H1 (cell line): Measurements from ENCODE around the gene VAPA. TPM values are rescaled to one million over a fixed set of nuclear protein-coding genes. Genes with fewer than 3 reads are reported as not detected.

Experiments used
- CTCF ChIA-PET: fragments of 300-600 bp; sonication (Branson Sonifier 250); formaldehyde crosslinking; loops from one replicate; lab custom pipeline; 2021; ENCODE audit not compliant: partially characterized antibody; lab: Charles Lee
- POLR2A ChIA-PET: fragments of 300-600 bp; sonication (Branson Sonifier 250); formaldehyde crosslinking; loops from one replicate; lab custom pipeline; 2021; ENCODE audit warnings: inconsistent platforms; ENCODE audit not compliant: partially characterized antibody; lab: Charles Lee
- DNase-seq, 2 experiments: peaks; one replicate each; pipeline versions ENCODE4 v3.0.0 to v3.0.0-alpha.2; 2010 to 2022; ENCODE audit warnings: low spot score in 2 of 2, low read depth in 1 of 2, mixed read lengths in 1 of 2
- FAIRE-seq: peaks from 2 replicates; lab custom pipeline; 2011; peaks lifted over from hg19 to GRCh38; lab: Jason Lieb, UNC
- H2AFZ ChIP-seq: 2 replicates; pipeline ENCODE4 v1.8.1; 2012; ENCODE audit warnings: low read length, inconsistent platforms
- H2AK5ac ChIP-seq: 2 replicates; pipeline ENCODE4 v1.6.1; 2013; ENCODE audit warnings: low read depth, low read length
- H2BK120ac ChIP-seq: replicated peaks from 2 replicates; pipeline ENCODE3; 2013; ENCODE audit warnings: low read depth, low read length, inconsistent platforms
- H2BK12ac ChIP-seq: 2 replicates; pipeline ENCODE4 v1.6.1; 2013; ENCODE audit warnings: low read depth, low read length
- H2BK15ac ChIP-seq: 2 replicates; pipeline ENCODE4 v1.6.1; 2013; ENCODE audit warnings: low read length
- H2BK20ac ChIP-seq: 2 replicates; pipeline ENCODE4 v1.6.1; 2013; ENCODE audit warnings: low read length
- H2BK5ac ChIP-seq: 2 replicates; pipeline ENCODE4 v1.6.1; 2013; ENCODE audit warnings: low read depth, low read length
- H3K14ac ChIP-seq: 2 replicates; pipeline ENCODE4 v1.6.1; 2013; ENCODE audit warnings: inconsistent platforms; ENCODE audit not compliant: insufficient read length
- H3K18ac ChIP-seq: 2 replicates; pipeline ENCODE4 v1.6.1; 2013; ENCODE audit warnings: low read length; ENCODE audit errors: extremely low read depth
- H3K23ac ChIP-seq: 2 replicates; pipeline ENCODE4 v1.6.1; 2013; ENCODE audit warnings: inconsistent platforms; ENCODE audit not compliant: insufficient read length
- H3K23me2 ChIP-seq: 2 replicates; pipeline ENCODE4 v1.6.1; 2013; ENCODE audit warnings: low read depth, low read length
- H3K27ac ChIP-seq: 2 replicates; pipeline ENCODE4 v1.6.1; 2011; ENCODE audit warnings: low read depth, low read length, inconsistent platforms
- H3K27me3 ChIP-seq, 4 experiments: replicated peaks in 1 of 4; 1 replicate in 1 of 4; 2 replicates in 3 of 4; pipeline versions ENCODE4 v1.6.1 to v1.8.1; 2011 to 2013; ENCODE audit warnings: low read length in 3 of 4, mild to moderate bottlenecking in 3 of 4, inconsistent platforms in 2 of 4, mixed read lengths in 2 of 4, moderate library complexity in 1 of 4; ENCODE audit not compliant: control insufficient read depth in 3 of 4, insufficient read depth in 3 of 4; ENCODE audit errors: extremely low read depth in 1 of 4
- H3K36me3 ChIP-seq, 4 experiments: 2 replicates each; pipeline versions ENCODE4 v1.6.1 to v1.8.1; 2011 to 2013; ENCODE audit warnings: mild to moderate bottlenecking in 4 of 4, low read length in 3 of 4, moderate library complexity in 2 of 4, control low read depth in 1 of 4, inconsistent platforms in 1 of 4; ENCODE audit not compliant: insufficient read depth in 4 of 4, control insufficient read depth in 2 of 4
- H3K4ac ChIP-seq: replicated peaks from 2 replicates; pipeline ENCODE3; 2013; ENCODE audit warnings: low read length, low read depth, mixed read lengths, inconsistent platforms; ENCODE audit not compliant: insufficient read length
- H3K4me1 ChIP-seq, 4 experiments: replicated peaks in 1 of 4; 1 replicate in 1 of 4; 2 replicates in 3 of 4; pipeline versions ENCODE4 v1.6.1 to v1.8.1; 2011 to 2013; ENCODE audit warnings: low read length in 3 of 4, inconsistent platforms in 2 of 4, mixed read lengths in 1 of 4; ENCODE audit not compliant: insufficient read depth in 4 of 4, control insufficient read depth in 3 of 4
- H3K4me2 ChIP-seq, 2 experiments: 2 replicates each; pipeline versions ENCODE4 v1.6.1 to v1.8.1; 2011 to 2013; ENCODE audit warnings: low read depth in 2 of 2, low read length in 2 of 2, control low read depth in 1 of 2, inconsistent platforms in 1 of 2, mild to moderate bottlenecking in 1 of 2; ENCODE audit not compliant: insufficient read depth in 1 of 2
- H3K4me3 ChIP-seq, 4 experiments: fragments of 200-600, 300-600 bp in 1 of 4; sonication (generic), shearing (Covaris generic), sonication (Bioruptor Twin) in 1 of 4; 2 replicates each; pipeline versions ENCODE4 v1.5.1 to v1.8.1; 2011 to 2016; ENCODE audit warnings: low read length in 4 of 4, low read depth in 3 of 4, control low read depth in 2 of 4, inconsistent platforms in 2 of 4, mild to moderate bottlenecking in 2 of 4, mixed read lengths in 1 of 4, moderate library complexity in 1 of 4; ENCODE audit not compliant: insufficient read depth in 2 of 4; ENCODE audit errors: extremely low read depth in 1 of 4
- H3K56ac ChIP-seq: replicated peaks from 2 replicates; pipeline ENCODE3; 2013; ENCODE audit warnings: low read depth, mild to moderate bottlenecking, mixed read lengths, low read length, inconsistent platforms; ENCODE audit not compliant: insufficient read length
- H3K79me1 ChIP-seq: 2 replicates; pipeline ENCODE4 v1.6.1; 2013; ENCODE audit warnings: low read depth, low read length, control low read depth
- H3K79me2 ChIP-seq, 2 experiments: 2 replicates each; pipeline versions ENCODE4 v1.6.1 to v1.8.1; 2012 to 2013; ENCODE audit warnings: low read length in 2 of 2, mild to moderate bottlenecking in 2 of 2, inconsistent platforms in 1 of 2; ENCODE audit not compliant: insufficient read depth in 2 of 2, control insufficient read depth in 1 of 2
- H3K9ac ChIP-seq, 4 experiments: replicated peaks in 1 of 4; 1 replicate in 1 of 4; 2 replicates in 3 of 4; pipeline versions ENCODE4 v1.6.1 to v1.8.1; 2011 to 2013; ENCODE audit warnings: low read depth in 3 of 4, low read length in 3 of 4, control low read depth in 2 of 4, mild to moderate bottlenecking in 2 of 4, moderate library complexity in 2 of 4, inconsistent platforms in 1 of 4; ENCODE audit errors: extremely low read depth in 1 of 4
- H3K9me3 ChIP-seq, 2 experiments: 2 replicates each; pipeline versions ENCODE4 v1.6.1 to v1.8.1; 2012 to 2013; ENCODE audit warnings: mild to moderate bottlenecking in 2 of 2, moderate library complexity in 2 of 2, control low read depth in 1 of 2, inconsistent platforms in 1 of 2, low read depth in 1 of 2, low read length in 1 of 2, mixed read lengths in 1 of 2; ENCODE audit not compliant: insufficient read depth in 2 of 2
- H4K20me1 ChIP-seq, 2 experiments: replicated peaks in 1 of 2; 2 replicates each; pipeline versions ENCODE3 to v1.8.1; 2011 to 2013; ENCODE audit warnings: inconsistent platforms in 2 of 2, low read length in 2 of 2, mild to moderate bottlenecking in 1 of 2; ENCODE audit not compliant: insufficient read depth in 2 of 2, control insufficient read depth in 1 of 2
- H4K5ac ChIP-seq: 2 replicates; pipeline ENCODE4 v1.6.1; 2013; ENCODE audit warnings: low read length, low read depth, mixed read lengths, inconsistent platforms; ENCODE audit not compliant: insufficient read length
- H4K8ac ChIP-seq: 2 replicates; pipeline ENCODE4 v1.8.0; 2013; ENCODE audit warnings: mild to moderate bottlenecking, moderate library complexity, low read length, inconsistent platforms; ENCODE audit not compliant: insufficient read depth; ENCODE audit errors: extremely low read depth
- H4K91ac ChIP-seq: replicated peaks from 2 replicates; pipeline ENCODE3; 2013; ENCODE audit warnings: low read length, mixed read lengths, inconsistent platforms; ENCODE audit not compliant: insufficient read length
- CHD2 ChIP-seq: IDR thresholded peaks from 2 replicates; pipeline ENCODE4 v1.6.1; 2012; ENCODE audit warnings: low read length, improper control_type of control experiment
- KDM4A ChIP-seq: IDR thresholded peaks from one replicate; pipeline ENCODE4 v1.7.1; 2012; ENCODE audit warnings: low read depth, mild to moderate bottlenecking, moderate library complexity, low read length, inconsistent platforms; ENCODE audit not compliant: severe bottlenecking
- RAD21 ChIP-seq, 2 experiments: IDR thresholded peaks in 1 of 2; conservative IDR thresholded peaks in 1 of 2; 2 replicates each; pipeline ENCODE4 v1.6.1; 2011; ENCODE audit warnings: low read depth in 2 of 2, low read length in 2 of 2, improper control_type of control experiment in 1 of 2, inconsistent platforms in 1 of 2, mild to moderate bottlenecking in 1 of 2, moderate library complexity in 1 of 2
- SIRT6 ChIP-seq: IDR thresholded peaks from one replicate; pipeline ENCODE4 v1.7.1; 2012; ENCODE audit warnings: low read length, inconsistent platforms
- TEAD4 ChIP-seq: IDR thresholded peaks from 2 replicates; pipeline ENCODE4 v1.6.1; 2012; ENCODE audit warnings: low read depth, low read length, inconsistent platforms, mixed read lengths
- YY1 ChIP-seq: IDR thresholded peaks from 2 replicates; pipeline ENCODE4 v1.6.1; 2011; ENCODE audit warnings: low read depth, mild to moderate bottlenecking, low read length
- WGBS, 2 experiments: shearing (Covaris generic) in 1 of 2; methylation state at CpG; one replicate each; pipeline versions ENCODE4 v1.1.6 to v1.1.7; 2013 to 2015; ENCODE audit warnings: low lambda C conversion rate in 2 of 2, mixed read lengths in 2 of 2, inconsistent platforms in 1 of 2, low coverage in 1 of 2, missing lambda C conversion rate in 1 of 2; ENCODE audit not compliant: insufficient replicate concordance in 2 of 2, insufficient coverage in 1 of 2, insufficient read length in 1 of 2; ENCODE audit errors: extremely low coverage in 1 of 2, missing lambda C conversion rate in 1 of 2; 5-methylcytosine and 5-hydroxymethylcytosine counted together
- polyA plus RNA-seq, 7 experiments: library from polyadenylated mRNA; depleted of rRNA in 3 of 7; stranded (reverse) in 5 of 7; unstranded in 2 of 7; fragments of >200 nt in 5 of 7; fragments of 200-250 nt in 2 of 7; gene quantifications; 1 replicate in 5 of 7; 2 replicates in 1 of 7; 4 replicates in 1 of 7; pipeline versions ENCODE4 v1.2.1 to v1.2.3, GENCODE V29; 2011 to 2013; ENCODE audit warnings: missing spikeins in 2 of 7, mixed read lengths in 2 of 7
- total RNA-seq: library from RNA; stranded (reverse); fragmentation: NEBNext Ultra II Directional; extraction: Animal tissue kit (Norgen Biotek cat#: 25700); gene quantifications from 2 replicates; pipeline ENCODE4 v1.2.1, GENCODE V29; 2021

The VAPA gene
- total and polyA plus RNA-seq, 2 of the 8 experiments (the other 6 are each of a cell fraction or from before 2014, with no cell fraction given): 79.7 to 130 TPM

- H3K23ac ChIP-seq: no peak overlapping the region
- no peak overlapping the region for H2AFZ ChIP-seq
- peaks cover 0 to 3% (median 1%) of the 10 kb centered on the region in 4 experiments; a peak in 2 of 7 replicates for H3K4me1 ChIP-seq
- H4K8ac ChIP-seq: no peak overlapping the region
- no peaks in the 10 kb centered on the region for H3K79me1 ChIP-seq
- no peak for DNase-seq
- no peak overlapping the region for H3K27ac ChIP-seq
- H3K4me2 ChIP-seq: no peak overlapping the region
- no peak overlapping the region for H2AK5ac ChIP-seq
- ChIA-PET POLR2A (interaction anchor here (0.6 kb wide), 1 partner anchor 832 kb away, joined by 3 read pairs; no protein-coding TSS in a partner anchor), CTCF (no interaction called here)
- no peaks in the 10 kb centered on the region for H4K20me1 ChIP-seq
- no peak overlapping the region for H3K56ac ChIP-seq
- no peak overlapping the region for H3K9ac ChIP-seq
- H2BK12ac ChIP-seq: no peak overlapping the region
- no peak overlapping the region for H2BK5ac ChIP-seq
- H4K91ac ChIP-seq: no peak overlapping the region
- WGBS, 2 experiments: 87% methylated on average over 9 of the region's 9 CpGs; no CpG with 5 or more reads in 1 of the 2 experiments
- no peaks in the 10 kb centered on the region for H3K27me3 ChIP-seq
- no peak overlapping the region for H3K14ac ChIP-seq
- H3K9me3 ChIP-seq: no peaks in the 10 kb centered on the region
- no peaks in the 10 kb centered on the region for H3K36me3 ChIP-seq
- H3K4me3 ChIP-seq: no peak overlapping the region
- no peaks in the 10 kb centered on the region for H3K79me2 ChIP-seq
- no peak overlapping the region for H2BK20ac ChIP-seq
- no peak overlapping the region for H4K5ac ChIP-seq
- FAIRE-seq: no peak
- H2BK15ac ChIP-seq: no peak overlapping the region
- no peak for TF ChIP-seq SIRT6
- TF ChIP-seq RAD21 (IDR thresholded peaks at IDR 0.05 in 1 of 2, conservative IDR thresholded peaks at IDR 0.05 in 1 of 2; ENCODE audit: low read depth in 2 of 2, low read length in 2 of 2): no peak
- no peak for TF ChIP-seq CHD2
- peak; percentile 30; the same call in 1 of the 2 replicates for TF ChIP-seq TEAD4
- TF ChIP-seq YY1: no peak
- TF ChIP-seq KDM4A: no peak
- no peak overlapping the region for H2BK120ac ChIP-seq
- H3K23me2 ChIP-seq: no peaks in the 10 kb centered on the region
- no peak overlapping the region for H3K18ac ChIP-seq
- H3K4ac ChIP-seq: no peak overlapping the region
Observed at GRCh38 chr18:9965711-9966624, 52.2 kb downstream of the VAPA start.
